Mesendoderm (in vitro differentiated cells): ENCODE measurements around the gene C1orf53.

Source experiments
- DNase-seq: peaks from one replicate; pipeline ENCODE4 v3.0.0; 2013
- H2AK5ac ChIP-seq: 2 replicates; pipeline ENCODE4 v1.6.1; 2013; ENCODE audit warnings: low read length, inconsistent platforms
- H2BK120ac ChIP-seq: 2 replicates; pipeline ENCODE4 v1.6.1; 2013; ENCODE audit warnings: low read depth, mild to moderate bottlenecking, low read length, moderate library complexity, mixed read lengths
- H2BK15ac ChIP-seq: replicated peaks from 2 replicates; pipeline ENCODE4 v1.6.1; 2013; ENCODE audit warnings: low read depth, mild to moderate bottlenecking, moderate library complexity
- H2BK5ac ChIP-seq: 2 replicates; pipeline ENCODE4 v1.6.1; 2013; ENCODE audit warnings: low read length, inconsistent platforms
- H3K18ac ChIP-seq: 2 replicates; pipeline ENCODE4 v1.6.1; 2013; ENCODE audit warnings: mild to moderate bottlenecking, low read length, mixed read lengths
- H3K23ac ChIP-seq: one replicate; pipeline ENCODE4 v1.6.1; 2013; ENCODE audit warnings: low read length
- H3K27ac ChIP-seq: 2 replicates; pipeline ENCODE4 v1.5.1; 2013; ENCODE audit warnings: low read depth, mild to moderate bottlenecking, inconsistent platforms, low read length, moderate library complexity
- H3K27me3 ChIP-seq: 2 replicates; pipeline ENCODE4 v1.6.1; 2013; ENCODE audit warnings: low read length, control low read depth, mild to moderate bottlenecking, inconsistent platforms; ENCODE audit not compliant: insufficient read depth, poor library complexity
- H3K36me3 ChIP-seq: 2 replicates; pipeline ENCODE4 v1.6.1; 2013; ENCODE audit warnings: low read length, inconsistent platforms; ENCODE audit not compliant: control insufficient read depth, insufficient read depth
- H3K4ac ChIP-seq: one replicate; pipeline ENCODE4 v1.6.1; 2013; ENCODE audit warnings: low read depth, mild to moderate bottlenecking, low read length, moderate library complexity
- H3K4me1 ChIP-seq: 2 replicates; pipeline ENCODE4 v1.6.1; 2013; ENCODE audit warnings: low read depth, low read length, inconsistent platforms; ENCODE audit not compliant: control insufficient read depth
- H3K4me2 ChIP-seq: 2 replicates; pipeline ENCODE4 v1.6.1; 2013; ENCODE audit warnings: low read length
- H3K4me3 ChIP-seq: 2 replicates; pipeline ENCODE4 v1.5.1; 2013; ENCODE audit warnings: mild to moderate bottlenecking, low read length
- H3K56ac ChIP-seq: one replicate; pipeline ENCODE4 v1.6.1; 2013; ENCODE audit warnings: low read length
- H3K79me1 ChIP-seq: 2 replicates; pipeline ENCODE4 v1.6.1; 2013; ENCODE audit warnings: low read length, inconsistent platforms
- H3K79me2 ChIP-seq: 2 replicates; pipeline ENCODE4 v1.6.1; 2013; ENCODE audit warnings: mild to moderate bottlenecking, low read length; ENCODE audit not compliant: control insufficient read depth, insufficient read depth
- H3K9ac ChIP-seq: 2 replicates; pipeline ENCODE4 v1.6.1; 2013; ENCODE audit warnings: low read length, inconsistent platforms
- H4K5ac ChIP-seq: one replicate; pipeline ENCODE4 v1.6.1; 2013; ENCODE audit warnings: low read length
- H4K8ac ChIP-seq: one replicate; pipeline ENCODE4 v1.6.1; 2013; ENCODE audit warnings: low read depth, mild to moderate bottlenecking, control low read depth, low read length, moderate library complexity
- WGBS: extraction: QIAGEN DNeasy Blood & Tissue Kit; methylation state at CpG from one replicate; pipeline ENCODE4 v1.1.7; 2013; ENCODE audit warnings: low lambda C conversion rate, missing lambda C conversion rate; ENCODE audit not compliant: insufficient coverage; ENCODE audit errors: extremely low coverage; 5-methylcytosine and 5-hydroxymethylcytosine counted together

The C1orf53 gene

DNA sequence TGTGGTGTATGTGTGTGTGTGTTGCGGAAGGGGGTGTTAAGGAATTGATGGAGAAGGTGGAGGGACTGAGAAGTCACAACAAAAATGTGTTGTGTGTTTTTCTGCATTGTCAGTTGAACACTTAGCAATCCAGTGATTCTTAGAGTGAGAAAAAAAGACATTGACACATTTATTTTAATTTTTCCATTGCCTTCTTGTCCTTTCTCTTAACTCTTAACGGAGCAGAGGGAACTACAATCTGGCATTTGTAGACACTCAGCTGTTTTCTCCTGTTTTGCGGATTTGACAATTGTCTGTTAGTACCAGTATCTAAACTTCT lies 725 bp downstream of the C1orf53 start:
- WGBS, result no CpG with 5 or more reads among the region's 3 CpGs

DNA sequence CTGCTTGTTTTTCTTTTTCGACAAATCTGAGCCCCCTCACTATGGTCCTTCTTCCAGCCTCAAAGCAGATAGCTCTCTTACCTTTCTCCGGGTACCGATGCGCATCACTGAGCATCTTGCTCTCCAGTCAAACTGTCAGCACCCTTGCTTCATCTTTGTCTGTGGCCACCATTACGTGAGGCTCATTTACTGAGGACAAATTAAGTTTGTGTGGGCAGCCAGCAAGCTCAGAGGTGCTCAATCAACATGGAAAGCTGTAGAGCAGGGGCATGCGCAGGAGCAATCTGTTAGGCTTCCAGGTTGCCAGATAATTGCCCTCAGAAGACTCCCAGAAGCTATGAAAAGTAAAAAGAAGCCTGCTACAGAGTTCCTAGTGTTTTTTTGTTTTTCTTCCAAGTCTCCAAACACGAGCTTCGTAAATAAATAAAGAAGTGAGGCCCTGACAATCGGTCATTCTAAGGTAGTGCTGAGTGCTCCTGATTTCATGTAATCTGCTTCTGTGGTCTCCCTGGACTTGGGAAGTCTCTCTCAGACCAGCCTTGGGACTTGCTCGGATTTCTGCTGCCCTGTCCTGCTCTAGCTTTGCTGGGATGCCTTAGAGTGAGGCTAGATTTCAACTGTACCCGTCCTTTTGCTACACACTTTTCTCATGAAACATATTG lies 1.8 kb downstream of the C1orf53 start:
- Histone ChIP-seq H3K9ac (no peak overlapping the region), H4K8ac (no peak overlapping the region), H3K36me3 (no peaks in the 10 kb centered on the region), H3K4me1 (no peaks in the 10 kb centered on the region), H2BK120ac (no peak overlapping the region), H3K27ac (no peak overlapping the region), H3K4ac (no peak overlapping the region), H3K79me2 (no peaks in the 10 kb centered on the region), H3K56ac (no peak overlapping the region), H3K18ac (no peak overlapping the region), H3K4me2 (no peak overlapping the region), H2AK5ac (no peak overlapping the region), H3K79me1 (no peaks in the 10 kb centered on the region), H3K23ac (no peak overlapping the region), H3K4me3 (no peak overlapping the region), H2BK15ac (no peak overlapping the region), H4K5ac (no peak overlapping the region), H3K27me3 (peaks cover 43% of the 10 kb centered on the region), H2BK5ac (no peak overlapping the region)
- WGBS, result no CpG with 5 or more reads among the region's 11 CpGs
- no peak for DNase-seq

More for the DNA sequence above, 725 bp downstream of the C1orf53 start:
- Histone ChIP-seq H2BK5ac (no peak overlapping the region), H3K79me2 (no peaks in the 10 kb centered on the region), H3K23ac (no peak overlapping the region), H3K9ac (peak overlapping the region; percentile 67), H3K18ac (no peak overlapping the region), H3K4ac (no peak overlapping the region), H3K4me2 (peak overlapping the region; percentile 77), H3K4me3 (peak overlapping the region; percentile 48), H3K27ac (no peak overlapping the region), H3K27me3 (peaks cover 32% of the 10 kb centered on the region), H3K79me1 (no peaks in the 10 kb centered on the region), H3K56ac (peak overlapping the region; percentile 77), H3K4me1 (no peaks in the 10 kb centered on the region), H4K5ac (no peak overlapping the region), H4K8ac (no peak overlapping the region), H2AK5ac (no peak overlapping the region), H2BK15ac (no peak overlapping the region), H3K36me3 (no peaks in the 10 kb centered on the region), H2BK120ac (no peak overlapping the region)
- DNase-seq, result no peak

DNA sequence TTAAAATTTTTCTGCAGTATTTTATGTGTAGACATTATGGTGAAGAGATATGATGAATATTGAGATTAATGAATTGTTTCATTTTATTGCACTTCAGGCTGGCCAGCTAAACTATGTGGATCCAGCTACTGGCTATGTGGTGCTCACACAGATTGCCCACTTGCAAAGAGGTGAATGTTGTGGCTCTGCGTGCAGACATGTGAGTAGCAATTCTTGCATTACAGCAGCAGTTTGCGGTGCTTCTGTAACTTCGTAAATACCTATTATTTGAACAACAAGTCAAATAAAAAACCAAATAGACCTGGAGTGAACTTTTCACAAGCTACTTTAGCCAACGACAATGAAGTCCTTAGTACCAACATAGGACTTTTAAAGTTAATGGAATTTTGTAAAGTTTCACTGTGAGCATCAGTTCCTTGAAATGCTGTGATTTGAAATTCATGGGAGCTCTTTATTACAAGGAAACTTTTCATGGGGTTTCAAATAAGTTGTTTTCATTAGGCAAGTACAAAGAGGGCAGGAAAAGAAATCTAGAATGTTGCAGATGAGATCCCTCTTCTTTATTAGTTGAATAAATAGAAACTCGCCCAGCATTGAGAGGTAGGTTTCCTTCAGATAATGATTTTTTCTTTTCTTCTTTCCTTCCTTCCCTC lies 3.4 kb downstream of the C1orf53 start:
- no peak overlapping the region for H4K8ac ChIP-seq
- no peak overlapping the region for H3K18ac ChIP-seq
- H3K4me3 ChIP-seq, result no peak overlapping the region
- no peak overlapping the region for H4K5ac ChIP-seq
- H3K23ac ChIP-seq, result no peak overlapping the region
- no peak overlapping the region for H3K4ac ChIP-seq
- no peak overlapping the region for H3K27ac ChIP-seq
- WGBS, result no CpG with 5 or more reads among the region's 5 CpGs
- no peak overlapping the region for H2AK5ac ChIP-seq
- no peak overlapping the region for H3K4me2 ChIP-seq
- no peaks in the 10 kb centered on the region for H3K4me1 ChIP-seq
- H2BK5ac ChIP-seq, result no peak overlapping the region
- DNase-seq, result no peak
- H3K36me3 ChIP-seq, result no peaks in the 10 kb centered on the region
- no peak overlapping the region for H3K56ac ChIP-seq
- peaks cover 59% of the 10 kb centered on the region for H3K27me3 ChIP-seq
- no peak overlapping the region for H2BK15ac ChIP-seq
- no peaks in the 10 kb centered on the region for H3K79me2 ChIP-seq
- H3K9ac ChIP-seq, result no peak overlapping the region
- H2BK120ac ChIP-seq, result no peak overlapping the region
- H3K79me1 ChIP-seq, result no peaks in the 10 kb centered on the region

DNA sequence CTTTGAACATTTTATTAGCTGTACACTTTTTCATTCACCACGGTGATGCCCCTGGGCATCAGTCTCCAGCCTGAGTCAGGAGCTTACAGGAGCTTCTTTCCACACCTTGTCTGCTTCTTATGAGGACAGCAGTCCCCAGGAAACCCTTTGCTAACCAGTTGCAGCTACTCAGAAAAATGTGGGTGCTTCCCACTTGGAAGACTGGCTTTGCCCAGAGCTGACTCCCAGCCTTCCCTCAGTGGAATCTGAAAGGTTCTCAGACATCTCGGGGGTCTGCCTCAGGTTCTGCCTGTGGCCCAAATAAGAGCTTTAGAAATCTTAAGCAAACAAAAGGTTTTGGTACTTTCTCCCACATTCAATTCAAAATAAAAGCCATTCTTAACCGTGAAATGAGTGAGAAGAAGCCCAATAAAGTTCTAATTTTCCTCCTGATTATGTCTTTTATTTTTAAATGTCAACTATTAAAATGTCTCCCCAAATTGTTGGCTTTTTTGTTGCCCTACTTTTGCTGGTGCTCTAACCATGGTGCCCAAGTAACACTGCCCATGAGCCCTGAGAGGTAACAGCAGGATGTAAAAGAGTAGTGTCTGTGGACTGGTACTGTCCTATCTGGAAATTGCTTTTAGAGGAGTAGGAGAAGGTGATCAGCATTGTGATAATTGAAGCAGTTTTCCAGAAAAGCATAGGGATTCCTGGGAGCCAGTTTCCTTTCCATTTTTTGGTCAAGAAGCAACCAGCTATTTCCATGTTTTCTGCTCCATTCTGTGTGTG lies 5.6 kb downstream of the C1orf53 start:
- no peaks in the 10 kb centered on the region for H3K36me3 ChIP-seq
- H3K23ac ChIP-seq, result no peak overlapping the region
- peaks cover 80% of the 10 kb centered on the region for H3K27me3 ChIP-seq
- H3K4me3 ChIP-seq, result no peak overlapping the region
- no peak overlapping the region for H2BK5ac ChIP-seq
- H3K4me2 ChIP-seq, result no peak overlapping the region
- no peak overlapping the region for H2BK120ac ChIP-seq
- no peak overlapping the region for H3K56ac ChIP-seq
- no peak overlapping the region for H3K4ac ChIP-seq
- DNase-seq, result no peak
- no peak overlapping the region for H2AK5ac ChIP-seq
- H2BK15ac ChIP-seq, result no peak overlapping the region
- no peak overlapping the region for H4K8ac ChIP-seq
- H3K27ac ChIP-seq, result no peak overlapping the region
- no peak overlapping the region for H4K5ac ChIP-seq
- no peaks in the 10 kb centered on the region for H3K79me2 ChIP-seq
- no CpG with 5 or more reads among the region's 3 CpGs for WGBS
- no peak overlapping the region for H3K9ac ChIP-seq
- H3K18ac ChIP-seq, result no peak overlapping the region
- H3K4me1 ChIP-seq, result no peaks in the 10 kb centered on the region
- H3K79me1 ChIP-seq, result no peaks in the 10 kb centered on the region

DNA sequence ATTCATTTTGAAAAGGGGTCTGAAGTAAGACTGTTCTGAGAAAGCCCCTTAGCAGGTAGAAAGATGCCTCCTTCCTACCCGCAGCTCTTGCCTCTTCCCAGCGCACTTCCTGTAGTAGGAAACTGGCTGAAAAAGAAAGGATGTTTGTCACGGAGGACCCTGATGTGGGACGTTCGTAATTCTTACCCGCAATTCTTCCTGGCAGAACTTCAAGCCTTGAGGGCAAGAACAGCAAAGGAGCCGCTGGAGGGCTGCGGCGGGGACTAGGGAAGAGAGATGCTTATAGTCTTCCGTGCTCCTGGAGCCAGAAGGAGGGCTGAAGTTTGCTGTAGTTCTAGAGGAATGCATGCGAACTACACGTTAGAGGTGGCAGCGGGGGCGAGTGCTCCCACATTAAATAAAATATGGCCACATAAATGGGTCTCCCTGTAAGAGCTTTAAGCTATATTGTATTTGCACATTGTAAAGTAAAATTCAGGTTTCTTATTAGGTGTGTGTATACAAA lies 6.3 kb downstream of the C1orf53 start:
- no peak overlapping the region for H4K8ac ChIP-seq
- H3K56ac ChIP-seq, result no peak overlapping the region
- no peak overlapping the region for H3K4me3 ChIP-seq
- no peak overlapping the region for H2BK15ac ChIP-seq
- H4K5ac ChIP-seq, result no peak overlapping the region
- peaks cover 81% of the 10 kb centered on the region for H3K27me3 ChIP-seq
- no peaks in the 10 kb centered on the region for H3K79me2 ChIP-seq
- no peak overlapping the region for H3K4me2 ChIP-seq
- H3K79me1 ChIP-seq, result no peaks in the 10 kb centered on the region
- no peak overlapping the region for H3K4ac ChIP-seq
- H2BK5ac ChIP-seq, result no peak overlapping the region
- no peak overlapping the region for H3K23ac ChIP-seq
- DNase-seq, result no peak
- no peak overlapping the region for H3K18ac ChIP-seq
- no peaks in the 10 kb centered on the region for H3K4me1 ChIP-seq
- WGBS, result no CpG with 5 or more reads among the region's 14 CpGs
- H3K27ac ChIP-seq, result no peak overlapping the region
- H3K9ac ChIP-seq, result no peak overlapping the region
- H2BK120ac ChIP-seq, result no peak overlapping the region
- H3K36me3 ChIP-seq, result no peaks in the 10 kb centered on the region
- H2AK5ac ChIP-seq, result no peak overlapping the region
